Lung (tissue), 12 donors: ENCODE measurements around the gene HOXB5. TPM values are rescaled to one million over a fixed set of nuclear protein-coding genes. Genes with fewer than 3 reads are reported as not detected.

Source experiments
- ATAC-seq: fragments of 200-7000 bp; cut with Tn5 transposase; one replicate; pipeline ENCODE4 v1.9.1; 2020; ENCODE audit warnings: moderate number of reproducible peaks; ENCODE audit not compliant: insufficient read depth, low FRiP score
- DNase-seq, 3 donors: peaks; one replicate each; pipeline ENCODE4 v3.0.0-alpha.2; 2013 to 2017
- H3K27ac ChIP-seq, 2 donors: one replicate each; pipeline ENCODE4 v1.5.1; 2013; ENCODE audit warnings: mild to moderate bottlenecking in 2 of 2, moderate library complexity in 2 of 2, control low read depth in 1 of 2, inconsistent platforms in 1 of 2, low read depth in 1 of 2, low read length in 1 of 2
- H3K27me3 ChIP-seq, 3 donors: one replicate each; pipeline ENCODE4 v1.5.1; 2013; ENCODE audit warnings: low read length in 2 of 3; ENCODE audit not compliant: control insufficient read depth in 3 of 3, insufficient read depth in 3 of 3
- H3K36me3 ChIP-seq, 4 donors: one replicate each; pipeline ENCODE4 v1.5.1; 2013; ENCODE audit warnings: low read length in 4 of 4, mild to moderate bottlenecking in 1 of 4, moderate library complexity in 1 of 4; ENCODE audit not compliant: control insufficient read depth in 4 of 4, insufficient read depth in 4 of 4
- H3K4me1 ChIP-seq, 5 donors: one replicate each; pipeline ENCODE4 v1.5.1; 2013; ENCODE audit warnings: low read length in 5 of 5, mild to moderate bottlenecking in 2 of 5, moderate library complexity in 1 of 5; ENCODE audit not compliant: control insufficient read depth in 5 of 5, insufficient read depth in 5 of 5
- H3K4me3 ChIP-seq: one replicate; pipeline ENCODE4 v1.5.1; 2013; ENCODE audit warnings: mild to moderate bottlenecking, control low read depth, moderate library complexity
- H3K9ac ChIP-seq, 2 donors: one replicate each; pipeline ENCODE4 v1.5.1; 2013; ENCODE audit warnings: low read length in 2 of 2, control low read depth in 1 of 2; ENCODE audit not compliant: insufficient read depth in 1 of 2
- H3K9me3 ChIP-seq, 4 donors: one replicate each; pipeline ENCODE4 v1.5.1; 2013; ENCODE audit warnings: low read length in 3 of 4, mild to moderate bottlenecking in 1 of 4, moderate library complexity in 1 of 4; ENCODE audit not compliant: control insufficient read depth in 4 of 4, insufficient read depth in 3 of 4
- WGBS, 2 donors: extraction: QIAGEN DNeasy Blood & Tissue Kit; methylation state at CpG; one replicate each; pipeline ENCODE4 v1.1.7; 2013; 5-methylcytosine and 5-hydroxymethylcytosine counted together
- polyA plus RNA-seq, 2 donors: library from polyadenylated mRNA; stranded (reverse); fragments of 200-250 nt; gene quantifications; one replicate each; pipeline ENCODE4 v1.2.1, GENCODE V29; 2013
- total RNA-seq, 2 donors: library from RNA; depleted of rRNA in 1 of 2; stranded (reverse); fragments of >200 nt in 1 of 2; gene quantifications; one replicate each; pipeline ENCODE4 v1.2.1, GENCODE V29; 2014 to 2021
- TF ChIP-seq, protein P1 (sequence below): IDR thresholded peaks from 2 replicates; pipeline ENCODE4 v1.5.1; 2012; ENCODE audit warnings: mild to moderate bottlenecking; ENCODE audit errors: control extremely low read depth, extremely low read depth
- donor health status: control.
- donor health status: control.
- donor health status: Bipolar disorder and iron deficiency.
- donor health status: healthy.
- donor health status: DM: yes; HTN: yes; CAD: no.

HOXB5 gene
- total and polyA plus RNA-seq, 4 donors, result 1.8 to 2.9 (median 2.2) TPM

- peak within 1 kb of the TSS; percentile 39 for H3K4me3 ChIP-seq
- ATAC-seq, result no peak
- H3K9ac ChIP-seq, result peak within 1 kb of the TSS; percentile 76 to 97
- peaks cover 4 to 53% (median 19%) of the 10 kb centered on the region in 3 donors for H3K27me3 ChIP-seq
- H3K36me3 ChIP-seq, result peaks cover 0 to 22% (median 1%) of the 10 kb centered on the region in 4 donors
- TF ChIP-seq, protein P1, sequence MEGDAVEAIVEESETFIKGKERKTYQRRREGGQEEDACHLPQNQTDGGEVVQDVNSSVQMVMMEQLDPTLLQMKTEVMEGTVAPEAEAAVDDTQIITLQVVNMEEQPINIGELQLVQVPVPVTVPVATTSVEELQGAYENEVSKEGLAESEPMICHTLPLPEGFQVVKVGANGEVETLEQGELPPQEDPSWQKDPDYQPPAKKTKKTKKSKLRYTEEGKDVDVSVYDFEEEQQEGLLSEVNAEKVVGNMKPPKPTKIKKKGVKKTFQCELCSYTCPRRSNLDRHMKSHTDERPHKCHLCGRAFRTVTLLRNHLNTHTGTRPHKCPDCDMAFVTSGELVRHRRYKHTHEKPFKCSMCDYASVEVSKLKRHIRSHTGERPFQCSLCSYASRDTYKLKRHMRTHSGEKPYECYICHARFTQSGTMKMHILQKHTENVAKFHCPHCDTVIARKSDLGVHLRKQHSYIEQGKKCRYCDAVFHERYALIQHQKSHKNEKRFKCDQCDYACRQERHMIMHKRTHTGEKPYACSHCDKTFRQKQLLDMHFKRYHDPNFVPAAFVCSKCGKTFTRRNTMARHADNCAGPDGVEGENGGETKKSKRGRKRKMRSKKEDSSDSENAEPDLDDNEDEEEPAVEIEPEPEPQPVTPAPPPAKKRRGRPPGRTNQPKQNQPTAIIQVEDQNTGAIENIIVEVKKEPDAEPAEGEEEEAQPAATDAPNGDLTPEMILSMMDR, result no peak
- peak in 2 of 3 donors; percentile 95 to 97 for DNase-seq
- H3K9me3 ChIP-seq, result peaks cover 0 to 2% (median 0%) of the 10 kb centered on the region in 4 donors
- 1 to 3% methylated on average over 39 to 58 of the region's 58 CpGs for WGBS, 2 donors
- H3K4me1 ChIP-seq, result peaks cover 0 to 76% (median 2%) of the 10 kb centered on the region in 5 donors
- H3K27ac ChIP-seq, result peak within 1 kb of the TSS in 1 of 2 donors; percentile 79
These were observed 15.5 kb downstream of the HOXB5 start, which contains the start of gene HOXB4 for GRCh38 chr17:48577946-48578615. Gene HOXB4, minus strand, starts transcription at chr17:48578350. Its CDS starts 31 bp downstream, at chr17:48578319.

- H3K27me3 ChIP-seq, result peaks cover 4 to 59% (median 19%) of the 10 kb centered on the region in 3 donors
- ATAC-seq (no peak), DNase-seq (peak in 1 of 3 donors; percentile 71)
- WGBS, 2 donors, result 2 to 3% methylated on average over 19 of the region's 19 CpGs
- H3K27ac ChIP-seq, result peak overlapping the region in 1 of 2 donors; percentile 79
- H3K4me1 ChIP-seq, result peaks cover 0 to 76% (median 0%) of the 10 kb centered on the region in 5 donors
- H3K36me3 ChIP-seq, result peaks cover 0 to 23% (median 1%) of the 10 kb centered on the region in 4 donors
- H3K9me3 ChIP-seq, result peaks cover 0 to 2% (median 0%) of the 10 kb centered on the region in 4 donors
- TF ChIP-seq, protein P1, result no peak
- H3K4me3 ChIP-seq, result peak overlapping the region; percentile 39
- H3K9ac ChIP-seq, result peak overlapping the region; percentile 76 to 94
These were observed 16.1 kb downstream of the HOXB5 start for GRCh38 chr17:48577330-48577945.

GRCh38 chr17:48576479-48577309, 16.9 kb downstream of the HOXB5 start:
- peak overlapping the region; percentile 12 for H3K4me3 ChIP-seq
- H3K27ac ChIP-seq, result peak overlapping the region in 1 of 2 donors; percentile 71
- DNase-seq, result peak in 1 of 3 donors; percentile 63
- peaks cover 4 to 65% (median 19%) of the 10 kb centered on the region in 3 donors for H3K27me3 ChIP-seq
- TF ChIP-seq, protein P1, result no peak
- no peaks in the 10 kb centered on the region for H3K9me3 ChIP-seq
- H3K36me3 ChIP-seq, result peaks cover 0 to 29% (median 1%) of the 10 kb centered on the region in 4 donors
- peaks cover 0 to 81% (median 0%) of the 10 kb centered on the region in 5 donors for H3K4me1 ChIP-seq
- no peak for ATAC-seq
- peak overlapping the region; percentile 84 to 96 for H3K9ac ChIP-seq
- 7 to 11% methylated on average over 41 to 43 of the region's 43 CpGs for WGBS, 2 donors
